Measurements from ENCODE around the gene MICU1. TPM values are rescaled to one million over a fixed set of nuclear protein-coding genes. Genes with fewer than 3 reads are reported as not detected.
"Not testable (repeated sequence)": the region's sequence is repeated elsewhere in the genome, so short reads cannot be mapped to it uniquely, and the experiment has no call there.

Gene MICU1
- polyA plus RNA-seq, 1 experiment, result 61.7 TPM

- Histone ChIP-seq H3K9me3 (ENCODE audit: control insufficient read depth, insufficient read depth, low read length) (no peaks in the 10 kb centered on the region), H3K27me3 (ENCODE audit: control insufficient read depth, insufficient read depth, low read length) (no peaks in the 10 kb centered on the region), H3K4me3 (ENCODE audit: low read depth, low read length) (no peak overlapping the region), H3K27ac (ENCODE audit: low read depth, low read length) (no peak overlapping the region)
- POLR2A ChIA-PET, result no interaction called here
- CTCF ChIA-PET, result no interaction called here
- no peak for DNase-seq (ENCODE audit: low read depth, low spot score)
- TF ChIP-seq CTCF (IDR thresholded peaks at IDR 0.05; ENCODE audit: low read depth, low read length), result no peak
Measured at GRCh38 chr10:72654720-72655119, 28.8 kb upstream of the MICU1 start.

GRCh38 chr10:72653383-72654096, 27.7 kb upstream of the MICU1 start:
- Histone ChIP-seq H3K4me3 (ENCODE audit: low read depth, low read length) (no peak overlapping the region), H3K9me3 (ENCODE audit: control insufficient read depth, insufficient read depth, low read length) (no peaks in the 10 kb centered on the region), H3K27me3 (ENCODE audit: control insufficient read depth, insufficient read depth, low read length) (no peaks in the 10 kb centered on the region), H3K27ac (ENCODE audit: low read depth, low read length) (no peak overlapping the region)
- no peak for TF ChIP-seq CTCF (IDR thresholded peaks at IDR 0.05; ENCODE audit: low read depth, low read length)
- ChIA-PET CTCF (interaction anchor here (0.6 kb wide), 1 partner anchor 77 kb away, joined by 8 read pairs; no protein-coding TSS in a partner anchor), POLR2A (no interaction called here)
- no peak for DNase-seq (ENCODE audit: low read depth, low spot score)

GRCh38 chr10:72649291-72649690, 23.4 kb upstream of the MICU1 start:
- no peaks in the 10 kb centered on the region for H3K27me3 ChIP-seq (ENCODE audit: control insufficient read depth, insufficient read depth, low read length)
- ChIA-PET CTCF (no interaction called here), POLR2A (no interaction called here)
- DNase-seq (ENCODE audit: low read depth, low spot score), result no peak
- H3K9me3 ChIP-seq (ENCODE audit: control insufficient read depth, insufficient read depth, low read length), result no peaks in the 10 kb centered on the region
- H3K4me3 ChIP-seq (ENCODE audit: low read depth, low read length), result no peak overlapping the region
- TF ChIP-seq CTCF (IDR thresholded peaks at IDR 0.05; ENCODE audit: low read depth, low read length), result no peak
- no peak overlapping the region for H3K27ac ChIP-seq (ENCODE audit: low read depth, low read length)

GRCh38 chr10:72648301-72648700, 22.4 kb upstream of the MICU1 start:
- no peaks in the 10 kb centered on the region for H3K9me3 ChIP-seq (ENCODE audit: control insufficient read depth, insufficient read depth, low read length)
- no peak for TF ChIP-seq CTCF (IDR thresholded peaks at IDR 0.05; ENCODE audit: low read depth, low read length)
- no peaks in the 10 kb centered on the region for H3K27me3 ChIP-seq (ENCODE audit: control insufficient read depth, insufficient read depth, low read length)
- ChIA-PET POLR2A (no interaction called here), CTCF (no interaction called here)
- no peak for DNase-seq (ENCODE audit: low read depth, low spot score)
- H3K4me3 ChIP-seq (ENCODE audit: low read depth, low read length), result no peak overlapping the region
- no peak overlapping the region for H3K27ac ChIP-seq (ENCODE audit: low read depth, low read length)

- CTCF ChIA-PET; H3K9me3 ChIP-seq (ENCODE audit: control insufficient read depth, insufficient read depth, low read length); H3K27ac ChIP-seq (ENCODE audit: low read depth, low read length); H3K27me3 ChIP-seq (ENCODE audit: control insufficient read depth, insufficient read depth, low read length); H3K4me3 ChIP-seq (ENCODE audit: low read depth, low read length); DNase-seq (ENCODE audit: low read depth, low spot score): not testable (repeated sequence)
- POLR2A ChIA-PET, result interaction anchor here (0.7 kb wide), 1 partner anchor 470 kb away, joined by 3 read pairs; no protein-coding TSS in a partner anchor
Measured at GRCh38 chr10:72646971-72647370, 21.1 kb upstream of the MICU1 start.
